ENCODE measurements around the gene SH3PXD2A.

Gene SH3PXD2A

GRCh38 chr10:103590744-103591291 is 264.6 kb downstream of the SH3PXD2A start (continued):
- TF ChIP-seq PBX3 (CRISPR knock-in tag; IDR thresholded peaks at IDR 0.05) (no peak), ZNF423 (tag by site-specific recombination; IDR thresholded peaks at IDR 0.05) (no peak), ZBTB8A (tag by site-specific recombination; IDR thresholded peaks at IDR 0.05) (no peak), ZNF248 (tag by site-specific recombination; IDR thresholded peaks at IDR 0.05) (no peak)

GRCh38 chr10:103590060-103590459 is 265.3 kb downstream of the SH3PXD2A start:
- CTCF ChIA-PET = interaction anchor here (0.6 to 3.4 kb wide), 4 partner anchors 9 to 581 kb away, joined by 3 to 16 read pairs (median 10); no protein-coding TSS in a partner anchor
- no peaks in the 10 kb centered on the region for H3K9me3 ChIP-seq (ENCODE audit: control insufficient read depth, insufficient read depth, low read depth, low read length)
- no peak overlapping the region for H3K27ac ChIP-seq (ENCODE audit: extremely low read depth, low read depth, low read length)
- H3K4me1 ChIP-seq (ENCODE audit: control insufficient read depth, insufficient read depth, low read length) = no peaks in the 10 kb centered on the region
- POLR2A ChIA-PET = no interaction called here
- H3K4me3 ChIP-seq (ENCODE audit: low read depth, low read length) = no peak overlapping the region
- H3K36me3 ChIP-seq (ENCODE audit: control insufficient read depth in 2 of 2, insufficient read depth in 1 of 2, low read length in 2 of 2) = no peaks in the 10 kb centered on the region
- TF ChIP-seq GLIS2 (tag by site-specific recombination; IDR thresholded peaks at IDR 0.05) (no peak), ZFP37 (tag by site-specific recombination; IDR thresholded peaks at IDR 0.05) (no peak), ZFP3 (tag by site-specific recombination; IDR thresholded peaks at IDR 0.05; ENCODE audit: low read depth) (no peak), ZNF677 (tag by site-specific recombination; IDR thresholded peaks at IDR 0.05) (no peak), ZNF830 (tag by site-specific recombination; IDR thresholded peaks at IDR 0.05; ENCODE audit: low read depth) (no peak), ZNF785 (tag by site-specific recombination; IDR thresholded peaks at IDR 0.05) (no peak), ZNF501 (tag by site-specific recombination; IDR thresholded peaks at IDR 0.05) (no peak), BCL11B (tag by site-specific recombination; IDR thresholded peaks at IDR 0.05; ENCODE audit: low read depth) (no peak), ZNF791 (tag by site-specific recombination; IDR thresholded peaks at IDR 0.05) (no peak), BCL11A (tag by site-specific recombination; IDR thresholded peaks at IDR 0.05; ENCODE audit: low read depth) (no peak), ZNF449 (tag by site-specific recombination; IDR thresholded peaks at IDR 0.05) (no peak), SETDB1 (IDR thresholded peaks at IDR 0.05; ENCODE audit: insufficient read length, low read length) (no peak), ZNF585B (tag by site-specific recombination; IDR thresholded peaks at IDR 0.05) (no peak), ZNF629 (tag by site-specific recombination; IDR thresholded peaks at IDR 0.05) (no peak), ZNF521 (tag by site-specific recombination; IDR thresholded peaks at IDR 0.05) (no peak), ZNF311 (tag by site-specific recombination; IDR thresholded peaks at IDR 0.05; ENCODE audit: borderline replicate concordance) (no peak), ZNF266 (tag by site-specific recombination; IDR thresholded peaks at IDR 0.05; ENCODE audit: low read depth) (no peak)

- ChIA-PET CTCF (interaction anchor here (0.6 to 3.4 kb wide), 7 partner anchors 10 to 765 kb away, joined by 3 to 16 read pairs (median 4); partner anchors contain the start of gene CFAP58), POLR2A (interaction anchor here (0.7 kb wide), 1 partner anchor 72 kb away, joined by 4 read pairs; no protein-coding TSS in a partner anchor)
- Histone ChIP-seq H3K4me1 (ENCODE audit: control insufficient read depth, insufficient read depth, low read length) (no peaks in the 10 kb centered on the region), H3K4me3 (ENCODE audit: low read depth, low read length) (no peak overlapping the region), H3K36me3 (ENCODE audit: control insufficient read depth in 2 of 2, insufficient read depth in 1 of 2, low read length in 2 of 2) (no peaks in the 10 kb centered on the region), H3K9me3 (ENCODE audit: control insufficient read depth, insufficient read depth, low read depth, low read length) (no peaks in the 10 kb centered on the region), H3K27ac (ENCODE audit: extremely low read depth, low read depth, low read length) (no peak overlapping the region)
- TF ChIP-seq ZBTB49 (tag by site-specific recombination; IDR thresholded peaks at IDR 0.05; ENCODE audit: low read depth) (no peak), ZNF704 (tag by site-specific recombination; IDR thresholded peaks at IDR 0.05) (no peak)
Measured at GRCh38 chr10:103589074-103589630, 266.2 kb downstream of the SH3PXD2A start.
